GM19372 (cell line): Measurements from ENCODE around the gene FCN3.

Experiments used
- ATAC-seq: cut with Tn5 transposase; IDR thresholded peaks from one replicate; pipeline ENCODE4 v1.9.1; 2021; ENCODE audit warnings: mild to moderate bottlenecking, low read depth, moderate library complexity; ENCODE audit not compliant: unreplicated experiment

FCN3 gene

DNA sequence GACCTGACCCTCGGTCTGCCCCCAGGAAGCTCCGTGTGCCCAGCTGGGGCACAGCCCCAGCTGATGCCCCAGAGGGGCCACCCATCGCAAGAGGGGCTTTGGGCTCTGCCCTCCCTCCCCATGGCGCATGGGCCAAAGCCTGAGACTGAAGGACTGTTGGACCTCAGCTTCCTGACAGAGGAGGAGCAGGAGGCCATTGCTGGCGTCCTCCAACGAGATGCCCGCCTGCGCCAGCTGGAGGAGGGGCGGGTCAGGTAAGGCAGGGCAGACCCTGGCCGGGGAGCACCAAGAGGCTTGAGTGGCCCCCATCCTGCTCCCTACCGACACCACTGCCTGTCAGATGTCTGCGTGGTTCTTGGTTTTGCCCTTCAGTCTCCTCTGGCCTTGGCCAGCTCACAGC is 29.4 kb downstream of the FCN3 start:
- no peak for ATAC-seq

DNA sequence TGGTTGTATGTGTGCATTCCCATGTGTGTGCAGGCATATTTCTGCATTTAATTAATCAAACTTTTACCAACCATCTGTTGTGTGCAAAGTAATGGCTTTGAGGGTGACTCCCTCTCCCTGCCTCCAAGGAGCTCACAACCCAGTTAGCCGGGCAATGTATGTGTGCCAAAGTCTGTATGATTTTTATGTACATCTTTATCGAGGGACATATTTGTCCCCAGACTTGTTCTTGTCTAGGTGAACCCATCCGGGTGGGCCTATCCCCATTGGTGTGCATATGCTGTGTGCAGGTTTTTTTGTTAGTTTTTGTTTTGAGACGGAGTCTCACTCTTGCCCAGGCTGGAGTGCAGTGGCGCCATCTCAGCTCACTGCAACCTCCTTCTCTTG is 31.0 kb downstream of the FCN3 start:
- ATAC-seq = no peak

GRCh38 chr1:27342778-27343638 is 31.6 kb downstream of the FCN3 start:
- ATAC-seq = no peak

GRCh38 chr1:27342391-27342777 is 32.2 kb downstream of the FCN3 start:
- ATAC-seq = no peak

GRCh38 chr1:27341525-27342252 is 32.9 kb downstream of the FCN3 start, which contains the start of gene SYTL1:
Gene SYTL1 (plus strand): TSS chr1:27342022. CDS start chr1:27345335, 3,313 bp downstream.
- no peak for ATAC-seq

- no peak for ATAC-seq
Observed at GRCh38 chr1:27339213-27339612, 35.4 kb downstream of the FCN3 start.

DNA sequence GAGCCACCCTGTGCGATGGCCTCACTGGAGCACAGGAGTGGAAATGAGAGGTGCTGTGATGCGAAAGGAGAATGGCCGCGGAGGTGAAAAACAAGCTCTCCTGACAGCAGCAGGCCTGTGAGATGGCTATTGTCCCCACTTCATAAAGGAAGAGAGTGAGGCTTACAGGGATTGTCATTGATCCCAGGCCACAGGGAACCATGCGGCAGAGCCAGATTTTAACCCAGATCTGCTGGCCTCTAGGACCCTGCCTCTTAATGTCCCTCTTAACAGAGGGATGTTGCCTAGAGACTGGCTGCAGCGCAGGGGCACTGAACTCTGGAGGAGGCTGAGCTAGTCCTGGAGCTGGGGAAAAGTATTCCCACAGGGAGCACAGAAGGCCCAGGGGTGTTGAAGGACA is 35.9 kb downstream of the FCN3 start:
- no peak for ATAC-seq

GRCh38 chr1:27336756-27337155 is 37.9 kb downstream of the FCN3 start:
- no peak for ATAC-seq

DNA sequence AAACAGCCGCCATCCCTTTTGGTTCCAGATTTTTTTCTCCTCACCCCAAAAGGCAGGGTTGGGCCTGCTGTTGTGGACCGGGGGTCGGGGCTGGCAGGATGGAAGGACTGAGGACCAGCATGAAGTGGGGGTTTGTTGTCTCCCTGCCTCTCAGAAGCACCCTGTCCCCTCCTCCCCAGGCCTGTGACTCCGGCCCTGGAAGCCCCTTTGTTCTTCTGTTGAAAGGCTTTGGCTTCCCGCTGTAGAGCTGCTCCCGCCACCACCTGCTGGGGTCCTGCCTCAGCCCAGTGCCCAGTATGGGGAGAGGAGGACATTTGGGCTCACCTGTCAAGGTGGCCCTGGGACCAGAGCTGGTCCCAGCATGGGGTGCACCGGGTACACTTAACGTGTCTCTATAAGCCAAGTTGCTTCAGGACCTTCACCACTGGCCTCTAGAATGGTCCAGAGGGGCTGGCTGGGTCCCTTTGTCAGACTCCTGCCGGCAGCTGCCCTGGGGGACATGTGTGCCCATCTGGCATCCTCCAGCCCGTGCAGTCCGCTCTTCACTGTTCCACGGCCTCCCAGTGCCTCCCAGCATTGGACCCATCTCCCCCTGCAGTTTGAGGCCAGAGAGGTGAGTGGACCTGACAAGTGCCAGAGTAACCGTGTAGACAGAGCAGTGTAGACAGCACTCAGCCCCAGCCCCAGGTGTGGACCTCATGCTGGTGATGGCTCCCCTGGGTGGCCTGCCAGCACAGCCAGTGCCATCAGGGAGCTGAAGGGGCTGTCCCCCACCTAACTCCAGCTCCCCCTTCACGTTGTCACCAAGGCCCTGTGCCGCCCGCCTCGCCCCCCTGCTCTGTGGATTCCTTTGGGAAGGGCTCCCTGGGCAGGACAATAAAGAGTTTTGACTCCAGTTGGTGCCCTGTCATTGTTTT is 38.9 kb downstream of the FCN3 start:
- ATAC-seq = no peak

DNA sequence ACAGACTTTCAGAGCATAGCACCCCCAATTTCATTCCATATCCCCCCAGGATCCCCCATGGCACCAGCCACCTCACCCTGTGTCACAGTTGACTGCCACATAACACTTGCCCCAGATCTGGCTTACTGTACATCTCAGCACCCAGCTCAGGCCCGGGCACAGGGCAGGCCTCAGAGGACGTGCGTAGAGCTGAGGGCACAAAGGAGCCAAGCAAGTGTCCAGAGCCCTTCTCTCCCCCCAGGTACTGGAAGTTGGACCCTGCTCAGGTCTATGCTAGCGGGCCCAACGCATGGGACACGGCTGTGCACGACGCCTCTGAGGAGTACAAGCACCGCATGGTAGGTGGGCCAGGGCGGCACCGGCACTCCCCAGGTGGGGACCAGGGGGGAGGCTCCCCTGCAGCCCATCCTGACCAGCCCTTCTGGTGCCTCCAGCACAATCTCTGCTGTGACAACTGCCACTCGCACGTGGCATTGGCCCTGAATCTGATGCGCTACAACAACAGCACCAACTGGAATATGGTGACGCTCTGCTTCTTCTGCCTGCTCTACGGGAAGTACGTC is 40.8 kb downstream of the FCN3 start:
- no peak for ATAC-seq

DNA sequence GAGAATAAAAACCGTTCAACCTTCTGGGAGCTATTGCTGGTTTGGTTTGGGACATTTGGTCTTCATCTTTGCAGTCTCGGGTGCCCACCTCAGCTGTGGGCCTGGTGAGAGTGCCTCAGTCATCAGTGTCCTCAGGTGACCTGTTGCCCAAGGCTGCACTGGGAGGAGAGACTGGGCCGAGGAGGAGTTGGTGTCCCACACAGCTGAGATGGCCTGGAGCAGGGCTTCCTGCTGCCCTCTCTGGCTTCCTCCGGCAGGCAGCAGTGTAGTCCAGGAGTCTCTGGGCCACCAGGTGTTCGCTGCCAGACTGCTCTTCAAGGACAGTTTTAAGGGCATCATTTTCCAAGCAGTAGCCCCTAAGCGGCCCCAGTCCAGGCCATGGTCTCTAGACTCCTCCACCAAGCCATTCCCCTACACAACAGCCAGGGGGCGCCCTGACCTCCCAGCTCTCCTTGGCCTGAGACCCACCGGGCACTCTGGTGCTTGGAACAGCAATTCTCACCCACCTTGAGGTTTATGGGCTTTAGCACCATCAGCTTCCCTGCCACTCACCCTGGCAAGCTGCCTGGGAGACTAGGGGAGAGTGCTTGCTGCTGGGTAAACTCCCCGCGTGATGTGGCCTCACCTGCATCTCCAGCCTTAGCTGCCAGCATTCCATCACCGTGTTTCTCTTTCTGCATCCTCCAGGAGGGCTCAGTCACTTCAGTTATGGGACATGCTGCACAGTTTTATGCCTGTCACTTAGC is 41.9 kb downstream of the FCN3 start:
- no peak for ATAC-seq

DNA sequence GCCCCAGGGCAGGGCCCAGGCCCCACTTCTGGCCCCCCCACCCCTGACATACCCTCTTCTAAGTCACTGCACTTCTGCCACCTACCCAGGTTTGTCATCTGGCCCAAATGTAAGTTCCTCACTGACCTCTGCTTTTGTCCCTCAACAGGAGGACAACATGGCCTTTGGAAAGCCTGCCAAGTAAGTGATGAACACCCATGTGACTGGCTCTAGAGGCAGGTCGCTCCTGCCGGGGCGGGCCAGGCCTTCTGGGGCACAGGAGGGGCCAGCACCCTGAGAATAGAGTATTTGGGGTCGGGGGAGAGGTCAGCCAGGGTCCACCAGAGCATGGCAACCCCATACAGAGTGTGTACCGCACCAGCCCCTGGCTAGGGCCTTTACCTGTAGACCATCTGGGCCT is 42.7 kb downstream of the FCN3 start:
- ATAC-seq = no peak

DNA sequence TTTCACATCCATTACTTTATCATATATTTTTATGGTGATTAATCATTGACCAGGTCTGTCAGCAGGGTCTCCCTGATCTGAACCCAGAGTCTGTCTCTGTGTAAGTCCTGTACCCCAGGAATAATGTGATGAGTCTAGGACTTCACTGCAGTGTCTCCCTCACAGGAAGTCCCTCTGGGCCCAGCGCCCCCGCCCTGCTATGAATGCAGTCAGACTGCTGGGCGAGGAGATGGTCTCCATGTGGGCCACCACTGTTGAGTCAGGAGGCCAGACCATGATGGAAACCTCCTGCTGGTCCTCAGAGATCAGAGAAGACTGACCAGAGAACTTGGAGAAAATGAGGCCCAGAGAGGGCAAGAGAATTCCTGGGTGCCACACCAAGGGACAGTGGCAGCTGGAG is 43.2 kb downstream of the FCN3 start:
- no peak for ATAC-seq

GRCh38 chr1:27330786-27331185 is 43.8 kb downstream of the FCN3 start:
- ATAC-seq = no peak

DNA sequence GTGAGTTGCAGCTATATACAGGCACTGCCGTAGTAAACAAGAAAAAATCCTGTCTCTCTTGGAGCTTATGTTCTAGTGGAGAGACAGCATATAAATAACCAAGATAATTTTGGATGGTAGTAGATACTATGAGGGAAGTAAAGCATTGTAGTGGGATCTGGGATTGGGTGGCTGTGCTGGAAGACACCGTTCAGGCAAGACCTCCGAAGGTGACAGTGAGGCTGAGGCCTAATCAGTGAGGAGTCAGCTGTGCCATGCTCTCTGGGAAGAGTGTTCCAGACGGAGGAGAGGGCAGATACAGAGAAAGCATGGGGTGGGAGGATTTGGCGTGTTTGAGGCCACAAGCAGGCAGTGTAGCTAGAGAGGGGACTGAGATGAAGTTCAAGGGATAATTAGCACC is 46.7 kb downstream of the FCN3 start:
- no peak for ATAC-seq

DNA sequence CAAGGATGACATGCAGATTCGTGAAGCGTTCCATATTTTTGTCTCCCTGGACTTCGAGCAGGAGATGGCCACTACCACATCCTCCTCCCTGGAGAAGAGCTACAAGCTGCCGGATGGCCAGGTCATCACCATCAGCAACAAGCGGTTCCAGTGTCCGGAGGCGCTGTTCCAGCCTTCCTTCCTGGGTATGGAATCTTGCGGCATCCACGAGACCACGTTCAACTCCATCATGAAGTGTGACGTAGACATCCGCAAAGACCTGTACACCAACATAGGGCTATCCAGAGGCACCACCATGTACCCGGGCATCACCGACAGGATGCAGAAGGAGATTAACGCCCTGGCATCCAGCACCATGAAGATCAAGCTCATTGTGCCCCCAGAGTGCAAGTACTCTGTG is 49.3 kb downstream of the FCN3 start:
- no peak for ATAC-seq

DNA sequence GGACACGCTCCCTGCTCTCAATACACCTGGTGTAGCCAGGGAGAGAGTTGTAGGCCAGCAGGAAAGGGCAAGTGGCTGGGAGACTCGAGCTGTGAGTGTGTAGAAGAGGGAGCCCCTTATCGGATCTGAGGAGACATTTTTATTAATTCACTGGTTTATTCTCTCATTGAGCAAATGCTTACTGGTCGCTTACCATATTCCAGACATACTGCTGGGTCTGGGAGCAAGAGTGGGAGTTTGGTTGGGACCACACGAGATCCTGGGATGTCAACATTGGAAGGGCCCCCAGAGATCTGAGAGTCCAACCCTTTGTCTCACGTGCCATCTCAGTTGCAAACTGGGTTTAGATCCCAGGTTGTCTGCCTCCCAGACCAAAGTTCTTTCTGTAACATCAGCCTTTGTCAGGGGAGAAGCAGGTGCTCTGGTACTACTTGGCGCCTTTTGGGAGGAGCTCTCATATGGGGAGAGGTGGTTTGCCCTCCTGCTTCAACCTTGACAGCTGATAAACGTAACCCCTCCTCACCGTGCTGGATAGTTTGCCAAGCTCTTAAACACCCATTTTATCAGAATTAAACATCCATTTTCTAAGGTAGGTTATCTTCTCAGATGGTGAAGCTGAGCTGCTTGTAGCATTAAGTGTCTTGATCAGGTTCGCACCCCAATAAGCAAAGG is 51.9 kb downstream of the FCN3 start:
- no peak for ATAC-seq

DNA sequence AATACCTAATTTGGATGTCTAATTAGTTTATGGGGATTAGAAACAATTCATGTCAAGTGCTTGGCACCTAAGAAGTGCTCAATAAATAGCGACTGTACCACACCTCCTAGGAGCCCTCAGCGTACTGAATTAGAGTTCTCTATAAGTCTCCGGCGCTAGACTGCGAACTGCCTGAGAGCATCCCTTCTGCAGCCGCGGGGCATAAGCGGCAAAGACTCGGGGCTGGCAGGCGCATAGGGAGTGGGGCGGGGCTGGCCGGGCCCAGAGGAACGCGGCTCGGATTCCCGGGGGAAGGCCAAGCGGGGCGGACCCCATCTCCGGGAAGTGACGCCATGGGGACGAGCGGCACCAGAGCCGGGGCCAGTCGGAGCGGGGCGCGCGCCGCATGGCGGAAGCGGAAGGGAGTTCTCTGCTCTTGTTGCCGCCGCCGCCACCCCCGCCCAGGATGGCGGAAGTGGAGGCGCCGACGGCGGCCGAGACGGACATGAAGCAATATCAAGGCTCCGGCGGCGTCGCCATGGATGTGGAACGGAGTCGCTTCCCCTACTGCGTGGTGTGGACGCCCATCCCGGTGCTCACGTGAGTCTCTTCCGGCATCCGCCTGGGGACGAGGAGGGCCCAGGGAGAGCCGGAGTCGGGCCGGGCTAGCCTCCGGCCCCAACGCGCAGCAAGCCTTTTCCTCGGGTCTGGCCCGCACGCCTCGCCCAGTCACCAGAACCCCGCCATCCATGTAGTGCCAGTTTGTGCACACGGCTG is 52.6 kb downstream of the FCN3 start, which contains the start of gene TMEM222:
TMEM222 (plus strand) TSS at position 351 of the 756 bp plus-strand sequence; CDS start at position 386, 35 bp downstream.
- ATAC-seq = peak; percentile 94
